ENCODE data around the gene LRFN4.

LRFN4 gene

DNA sequence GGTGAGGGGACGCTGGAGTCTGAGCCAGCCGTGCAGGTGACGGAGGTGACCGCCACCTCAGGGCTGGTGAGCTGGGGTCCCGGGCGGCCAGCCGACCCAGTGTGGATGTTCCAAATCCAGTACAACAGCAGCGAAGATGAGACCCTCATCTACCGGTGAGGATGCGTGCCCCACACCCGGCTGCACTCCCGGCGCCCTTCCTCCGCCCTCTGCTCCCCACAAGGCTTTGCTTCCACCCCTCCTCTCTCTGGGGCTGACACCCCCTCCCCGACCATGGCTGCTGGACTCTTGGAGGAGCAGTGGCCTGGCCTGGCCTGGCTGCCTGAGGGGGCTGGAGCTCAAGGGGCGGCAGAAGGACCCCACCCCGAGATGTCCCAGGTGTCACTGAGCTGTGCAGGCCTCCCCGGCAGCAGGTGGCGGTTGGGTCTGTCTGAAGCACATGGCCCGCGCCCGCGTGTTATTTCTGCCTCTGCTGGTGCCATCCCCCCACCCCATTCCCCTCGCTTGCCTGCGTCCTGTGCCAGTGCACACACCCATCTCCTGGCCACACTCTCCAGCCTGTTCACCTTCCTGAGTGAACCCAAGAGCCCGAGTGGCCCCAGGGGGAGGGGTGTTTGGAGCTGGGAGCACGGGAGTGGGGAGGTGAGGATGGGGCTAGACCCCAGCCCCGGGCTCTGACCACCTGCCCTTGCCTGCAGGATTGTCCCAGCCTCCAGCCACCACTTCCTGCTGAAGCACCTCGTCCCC lies 2.2 kb downstream of the LRFN4 start:
- no peak for TF ChIP-seq CTCF (IDR thresholded peaks at IDR 0.05; ENCODE audit: insufficient read depth, missing control alignments)
- FAIRE-seq = no peak
- no peak for DNase-seq (ENCODE audit: insufficient read length, low spot score)

GRCh38 chr11:66859686-66860448 lies 3.0 kb downstream of the LRFN4 start:
- FAIRE-seq (no peak), DNase-seq (ENCODE audit: insufficient read length, low spot score) (no peak)
- TF ChIP-seq CTCF (IDR thresholded peaks at IDR 0.05; ENCODE audit: insufficient read depth, missing control alignments) = no peak

DNA sequence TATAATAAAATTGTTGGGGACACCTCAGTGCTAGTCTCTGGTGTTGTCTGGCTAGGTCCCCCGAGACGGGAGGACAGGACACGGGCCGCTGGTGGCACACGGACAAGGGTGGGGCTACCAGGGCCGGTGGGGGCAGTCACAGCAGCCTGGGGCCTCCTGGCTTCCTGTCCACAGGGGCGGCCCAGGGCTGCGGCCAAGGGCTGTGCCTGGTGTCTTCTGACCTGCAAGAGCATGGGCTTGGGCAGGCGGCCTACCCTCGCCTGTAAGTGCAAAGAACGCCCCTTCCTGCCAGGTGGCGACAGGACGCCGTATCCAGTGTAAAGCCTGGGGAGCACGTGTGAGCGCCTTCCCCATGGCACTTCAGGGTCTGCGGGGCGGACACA lies 3.6 kb downstream of the LRFN4 start:
- FAIRE-seq (no peak), DNase-seq (ENCODE audit: insufficient read length, low spot score) (no peak)
- TF ChIP-seq CTCF (IDR thresholded peaks at IDR 0.05; ENCODE audit: insufficient read depth, missing control alignments) = no peak

DNA sequence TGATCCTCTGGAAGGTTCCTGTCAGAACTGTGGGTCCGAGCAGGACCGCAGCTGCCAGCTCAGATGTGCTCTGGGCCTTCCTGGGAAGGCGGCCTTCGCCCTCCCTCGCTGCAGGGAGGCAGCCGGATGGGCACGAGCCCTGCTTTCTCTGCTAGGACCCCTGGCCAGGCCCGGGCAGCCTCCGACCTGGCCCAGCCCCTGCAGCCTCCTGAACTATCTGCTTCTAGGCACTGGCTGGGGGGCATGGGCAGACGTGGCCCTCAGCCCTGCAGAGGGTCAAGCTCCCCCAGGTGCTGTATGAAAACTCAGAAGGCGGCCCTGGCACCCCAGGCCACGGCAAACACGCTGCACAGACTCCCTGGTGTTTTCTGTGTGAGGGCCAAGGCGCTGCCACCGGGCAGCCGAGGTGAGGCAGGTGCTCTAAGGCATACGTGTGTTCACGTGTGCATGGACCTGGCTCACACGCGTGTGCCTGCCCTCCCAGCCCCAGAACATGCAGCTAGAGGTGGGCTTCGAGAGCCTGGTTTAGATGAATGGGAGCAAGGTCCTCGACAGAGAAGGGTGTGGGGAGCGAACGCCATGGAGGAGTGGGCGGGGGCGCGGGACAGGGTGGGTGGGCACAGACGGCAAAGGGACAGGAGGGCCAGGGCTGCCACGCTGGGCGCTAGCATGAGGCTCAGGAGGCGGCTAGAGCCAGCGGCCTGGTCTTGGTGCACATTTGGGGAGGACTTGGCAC lies 4.3 kb downstream of the LRFN4 start:
- DNase-seq (ENCODE audit: insufficient read length, low spot score) = no peak
- FAIRE-seq = no peak
- TF ChIP-seq CTCF (IDR thresholded peaks at IDR 0.05; ENCODE audit: insufficient read depth, missing control alignments) = no peak

DNA sequence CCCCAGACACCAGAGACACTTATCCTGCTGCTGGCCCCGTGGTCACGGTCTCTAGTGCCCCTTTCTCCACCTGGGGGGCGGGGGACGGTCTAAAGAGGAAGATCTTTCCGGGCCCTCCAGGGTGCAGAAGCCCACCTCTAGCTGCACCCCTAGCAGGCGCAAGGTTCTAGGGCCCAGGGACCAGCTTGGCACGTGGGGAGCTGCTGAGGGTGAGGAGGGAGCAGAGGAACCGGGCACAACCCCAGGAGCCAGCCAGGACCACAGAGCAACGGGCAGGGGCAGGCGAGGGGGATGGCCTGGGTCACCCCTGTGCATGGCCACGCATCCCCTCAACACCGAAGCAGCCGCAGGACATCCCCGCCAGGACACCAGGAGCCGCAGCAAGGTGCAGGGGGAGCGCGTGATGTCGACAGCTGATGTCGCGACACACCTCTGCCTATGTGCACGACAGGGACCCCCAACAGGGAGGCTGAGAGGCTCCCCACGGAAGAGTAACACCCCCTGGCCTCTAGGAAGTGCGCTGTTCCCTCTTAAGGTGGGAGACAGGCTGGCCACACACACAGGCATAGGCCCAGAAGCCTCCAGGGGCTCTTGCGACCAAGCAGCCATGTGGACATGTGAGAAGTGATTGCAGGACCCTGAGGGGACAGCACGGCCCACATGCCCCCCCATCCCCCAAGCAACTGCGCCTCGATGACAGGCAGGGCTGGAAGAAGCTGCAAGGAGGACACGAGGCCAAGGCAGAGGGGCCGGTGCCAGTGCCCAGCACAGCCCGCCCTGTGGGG lies 5.1 kb downstream of the LRFN4 start:
- no peak for TF ChIP-seq CTCF (IDR thresholded peaks at IDR 0.05; ENCODE audit: insufficient read depth, missing control alignments)
- DNase-seq (ENCODE audit: insufficient read length, low spot score) (no peak), FAIRE-seq (no peak)

DNA sequence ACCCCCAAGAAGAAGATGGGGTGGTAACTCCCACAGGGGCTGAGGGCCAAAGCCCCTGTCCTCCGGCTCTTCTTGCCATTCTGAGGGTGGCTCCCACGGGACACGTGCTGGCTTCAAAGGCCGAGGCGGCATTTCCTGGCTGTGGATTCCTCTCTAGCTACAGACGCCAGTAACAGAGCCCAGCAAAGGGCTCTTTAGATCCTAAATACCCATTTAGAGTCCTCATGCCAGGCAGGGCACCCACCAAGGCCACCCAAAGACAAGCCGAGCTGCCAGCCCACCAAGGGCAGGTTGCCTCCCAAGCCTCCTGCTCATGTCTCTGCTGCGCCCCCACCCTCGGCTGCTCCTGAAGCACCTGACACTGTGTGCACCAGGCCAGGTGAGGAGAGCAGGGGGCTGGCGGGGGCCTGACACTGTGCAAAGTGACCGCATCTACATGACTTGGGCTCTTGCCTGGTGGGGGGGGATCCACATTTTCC lies 5.7 kb downstream of the LRFN4 start:
- no peak for DNase-seq (ENCODE audit: insufficient read length, low spot score)
- no peak for FAIRE-seq
- TF ChIP-seq CTCF (IDR thresholded peaks at IDR 0.05; ENCODE audit: insufficient read depth, missing control alignments) = no peak
